ENCODE results near the gene CACNA1C. TPM values are rescaled to one million over a fixed set of nuclear protein-coding genes. Genes with fewer than 3 reads are reported as not detected.

Gene CACNA1C
- total RNA-seq, 4 donors from 2014 or later = 1.4 to 3.7 (median 2.2) TPM

DNA sequence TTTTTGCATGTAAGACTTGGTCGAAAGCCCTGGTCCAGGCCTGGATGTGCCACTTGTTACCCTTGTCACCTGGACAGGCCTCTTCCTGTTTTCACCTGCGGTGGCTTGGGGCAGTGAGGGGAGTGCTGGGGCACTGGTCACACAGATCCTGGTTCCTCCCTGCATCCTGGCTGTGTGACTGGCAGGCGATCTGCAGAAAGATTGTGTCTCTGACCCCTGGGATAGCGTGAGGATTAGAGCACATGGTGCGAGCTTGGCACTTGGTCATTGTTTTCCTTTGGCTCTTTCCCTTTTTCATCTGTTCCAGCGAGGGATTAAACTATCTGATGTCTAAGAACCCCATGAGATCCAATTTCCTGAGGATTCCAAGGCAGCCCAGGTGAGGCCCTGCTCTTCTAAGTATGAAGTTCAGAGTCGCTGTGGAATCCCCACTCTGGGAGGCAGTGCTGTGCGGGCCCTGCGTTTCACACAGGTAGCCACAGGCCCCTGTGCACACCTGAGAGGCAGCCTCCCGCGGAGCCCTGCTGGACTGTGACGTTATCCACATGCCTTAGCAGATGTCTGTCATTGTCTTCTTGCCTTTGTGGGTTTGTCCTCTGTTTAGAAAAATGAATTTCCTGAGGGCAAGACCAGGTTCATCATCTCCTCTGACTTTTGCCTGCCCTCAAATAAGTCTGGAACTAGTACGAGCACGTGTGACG is 288.4 kb downstream of the CACNA1C start:
- Histone ChIP-seq H3K9me3 (no peaks in the 10 kb centered on the region), H3K27ac (no peak overlapping the region), H3K4me3 (no peak overlapping the region), H3K36me3 (no peaks in the 10 kb centered on the region), H3K4me1 (peaks cover 9% of the 10 kb centered on the region), H3K27me3 (no peaks in the 10 kb centered on the region)
- WGBS = 79% methylated on average over 15 of the region's 15 CpGs
- DNase-seq (ENCODE audit: low spot score in 2 of 2) = peak in 1 of 2 donors; percentile 46
- TF ChIP-seq POLR2AphosphoS5 (IDR thresholded peaks at IDR 0.05) (no peak), EP300 (IDR thresholded peaks at IDR 0.05) (no peak), POLR2A (IDR thresholded peaks at IDR 0.05) (no peak)
- TF ChIP-seq, protein P1, sequence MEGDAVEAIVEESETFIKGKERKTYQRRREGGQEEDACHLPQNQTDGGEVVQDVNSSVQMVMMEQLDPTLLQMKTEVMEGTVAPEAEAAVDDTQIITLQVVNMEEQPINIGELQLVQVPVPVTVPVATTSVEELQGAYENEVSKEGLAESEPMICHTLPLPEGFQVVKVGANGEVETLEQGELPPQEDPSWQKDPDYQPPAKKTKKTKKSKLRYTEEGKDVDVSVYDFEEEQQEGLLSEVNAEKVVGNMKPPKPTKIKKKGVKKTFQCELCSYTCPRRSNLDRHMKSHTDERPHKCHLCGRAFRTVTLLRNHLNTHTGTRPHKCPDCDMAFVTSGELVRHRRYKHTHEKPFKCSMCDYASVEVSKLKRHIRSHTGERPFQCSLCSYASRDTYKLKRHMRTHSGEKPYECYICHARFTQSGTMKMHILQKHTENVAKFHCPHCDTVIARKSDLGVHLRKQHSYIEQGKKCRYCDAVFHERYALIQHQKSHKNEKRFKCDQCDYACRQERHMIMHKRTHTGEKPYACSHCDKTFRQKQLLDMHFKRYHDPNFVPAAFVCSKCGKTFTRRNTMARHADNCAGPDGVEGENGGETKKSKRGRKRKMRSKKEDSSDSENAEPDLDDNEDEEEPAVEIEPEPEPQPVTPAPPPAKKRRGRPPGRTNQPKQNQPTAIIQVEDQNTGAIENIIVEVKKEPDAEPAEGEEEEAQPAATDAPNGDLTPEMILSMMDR (IDR thresholded peaks at IDR 0.05) = no peak

DNA sequence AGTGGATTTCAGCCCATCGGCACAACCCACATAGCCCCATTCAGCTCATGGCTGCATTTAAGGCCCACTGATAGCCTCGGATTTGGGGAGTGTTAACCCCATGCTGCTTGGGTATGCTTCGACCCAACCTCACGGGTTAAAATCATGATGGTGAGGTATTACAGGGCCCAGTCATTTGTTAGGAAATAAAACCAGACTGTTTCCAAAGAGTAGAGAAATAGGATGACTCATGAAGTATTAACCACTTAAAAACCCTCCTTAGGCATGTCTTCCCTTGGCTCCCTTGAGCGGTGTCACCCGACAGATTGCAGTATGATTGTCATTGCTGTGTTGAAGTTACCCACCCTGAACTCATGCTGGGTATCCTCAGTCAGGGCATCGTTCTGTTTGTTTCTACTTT is 289.1 kb downstream of the CACNA1C start:
- Histone ChIP-seq H3K4me3 (no peak overlapping the region), H3K27me3 (no peaks in the 10 kb centered on the region), H3K4me1 (peaks cover 3% of the 10 kb centered on the region), H3K36me3 (no peaks in the 10 kb centered on the region), H3K9me3 (no peaks in the 10 kb centered on the region), H3K27ac (no peak overlapping the region)
- WGBS = 71% methylated on average over 7 of the region's 7 CpGs
- peak in 1 of 2 donors; percentile 22 for DNase-seq (ENCODE audit: low spot score in 2 of 2)
- TF ChIP-seq EP300 (IDR thresholded peaks at IDR 0.05) (no peak), POLR2AphosphoS5 (IDR thresholded peaks at IDR 0.05) (no peak), POLR2A (IDR thresholded peaks at IDR 0.05) (no peak)
- TF ChIP-seq, protein P1 (IDR thresholded peaks at IDR 0.05) = no peak

DNA sequence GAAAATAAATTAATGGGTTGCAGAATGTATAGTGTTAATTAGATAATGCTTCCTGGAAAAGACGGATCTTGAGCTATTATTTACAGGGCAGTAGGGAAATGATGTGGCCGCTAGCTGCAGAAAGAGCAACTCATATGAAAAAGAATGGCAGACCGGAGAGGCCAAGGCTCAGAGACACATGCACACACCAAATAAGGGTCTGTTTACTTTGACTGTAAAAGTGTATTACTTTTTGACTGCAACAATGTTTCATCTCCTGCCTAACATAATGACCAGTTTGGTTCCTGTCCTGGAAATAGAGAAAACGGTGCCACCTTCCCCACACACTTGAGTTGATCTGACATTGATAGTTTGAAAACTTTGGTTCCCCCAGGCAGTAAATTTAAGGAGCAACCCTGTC is 290.9 kb downstream of the CACNA1C start:
- WGBS = 64% methylated on average over 4 of the region's 4 CpGs
- Histone ChIP-seq H3K36me3 (no peaks in the 10 kb centered on the region), H3K27ac (no peak overlapping the region), H3K27me3 (no peaks in the 10 kb centered on the region), H3K4me3 (no peak overlapping the region), H3K4me1 (no peaks in the 10 kb centered on the region), H3K9me3 (no peaks in the 10 kb centered on the region)
- no peak for DNase-seq (ENCODE audit: low spot score in 2 of 2)
- TF ChIP-seq EP300 (IDR thresholded peaks at IDR 0.05) (no peak), POLR2AphosphoS5 (IDR thresholded peaks at IDR 0.05) (no peak), POLR2A (IDR thresholded peaks at IDR 0.05) (no peak)
- TF ChIP-seq, protein P1 (IDR thresholded peaks at IDR 0.05) = no peak

DNA sequence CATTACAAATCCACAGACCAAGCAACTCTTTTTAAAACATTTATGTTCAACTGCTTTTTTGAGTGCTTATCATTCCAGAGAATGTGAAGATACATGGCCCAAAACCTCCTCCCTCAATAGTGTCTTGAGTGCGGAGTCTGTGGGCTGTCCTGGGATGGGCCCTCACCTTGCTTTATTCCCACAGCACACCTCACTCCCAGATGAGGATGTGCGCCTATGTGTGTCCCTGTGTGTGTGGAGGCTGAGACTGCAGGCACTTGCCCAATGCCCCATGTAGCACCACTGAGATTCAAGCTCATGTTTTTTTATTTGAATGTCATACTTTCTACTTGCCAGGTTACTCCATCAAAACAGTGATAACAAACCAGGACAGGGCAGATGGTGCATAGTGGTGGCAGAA is 291.7 kb downstream of the CACNA1C start:
- Histone ChIP-seq H3K4me3 (no peak overlapping the region), H3K27ac (no peak overlapping the region), H3K36me3 (no peaks in the 10 kb centered on the region), H3K27me3 (no peaks in the 10 kb centered on the region), H3K4me1 (no peaks in the 10 kb centered on the region), H3K9me3 (no peaks in the 10 kb centered on the region)
- no peak for DNase-seq (ENCODE audit: low spot score in 2 of 2)
- TF ChIP-seq, protein P1 (IDR thresholded peaks at IDR 0.05) = no peak
- TF ChIP-seq POLR2AphosphoS5 (IDR thresholded peaks at IDR 0.05) (no peak), POLR2A (IDR thresholded peaks at IDR 0.05) (no peak), EP300 (IDR thresholded peaks at IDR 0.05) (no peak)
- WGBS = 100% methylated on average over 2 of the region's 2 CpGs

DNA sequence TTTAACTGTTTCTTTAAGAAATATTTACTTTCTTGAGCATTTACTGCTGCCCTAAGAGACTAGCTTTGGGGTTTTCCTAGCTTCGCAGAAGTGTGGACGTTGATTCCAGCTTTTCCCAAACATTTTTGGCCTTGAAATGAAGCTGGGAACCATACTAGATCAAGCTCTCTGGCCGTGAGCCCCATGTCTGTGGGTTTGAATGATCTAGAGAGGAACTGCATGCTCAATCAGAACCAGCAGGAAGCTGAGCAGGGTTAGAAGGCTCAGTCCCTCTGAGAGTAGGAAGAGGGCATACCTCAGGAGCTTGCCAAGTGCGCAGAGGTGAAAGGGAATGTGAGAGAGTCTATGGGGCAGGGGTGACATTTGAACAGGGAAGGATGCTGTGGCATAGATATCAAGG is 292.1 kb downstream of the CACNA1C start:
- no peak for DNase-seq (ENCODE audit: low spot score in 2 of 2)
- no peak overlapping the region for H3K27ac ChIP-seq
- TF ChIP-seq, protein P1 (IDR thresholded peaks at IDR 0.05) = no peak
- no peak for TF ChIP-seq POLR2A (IDR thresholded peaks at IDR 0.05)
- TF ChIP-seq EP300 (IDR thresholded peaks at IDR 0.05) = no peak
- TF ChIP-seq POLR2AphosphoS5 (IDR thresholded peaks at IDR 0.05) = no peak
- no peaks in the 10 kb centered on the region for H3K4me1 ChIP-seq
- H3K9me3 ChIP-seq = no peaks in the 10 kb centered on the region
- no peaks in the 10 kb centered on the region for H3K27me3 ChIP-seq
- 52% methylated on average over 4 of the region's 4 CpGs for WGBS
- H3K4me3 ChIP-seq = no peak overlapping the region
- H3K36me3 ChIP-seq = no peaks in the 10 kb centered on the region

All from suprapubic skin (tissue), 4 donors.